Tongue (tissue), 2 donors: ENCODE measurements around the gene PHLDA1. TPM values are rescaled to one million over a fixed set of nuclear protein-coding genes. Genes with fewer than 3 reads are reported as not detected.

Experiments
- DNase-seq: peaks from one replicate; pipeline ENCODE4 v3.0.0-alpha.2; 2015
- total RNA-seq: library from RNA; depleted of rRNA; stranded (reverse); fragments of >200 nt; gene quantifications from one replicate; pipeline ENCODE4 v1.2.3, GENCODE V29; 2014

PHLDA1 gene
- total RNA-seq, 1 donor from 2014 or later: 13.4 TPM

- DNase-seq: peak; percentile 87
Observed at GRCh38 chr12:76037130-76038103, 5.8 kb upstream of the PHLDA1 start.

GRCh38 chr12:76035045-76035444 is 3.5 kb upstream of the PHLDA1 start:
- peak; percentile 37 for DNase-seq

- peak; percentile 72 for DNase-seq
Observed at GRCh38 chr12:76033081-76034011, 1.8 kb upstream of the PHLDA1 start.

- DNase-seq: peak; percentile 76
Observed at GRCh38 chr12:76032043-76032981, 736 bp upstream of the PHLDA1 start.

- no peak for DNase-seq
Observed at GRCh38 chr12:76031081-76031413, 529 bp downstream of the PHLDA1 start.

- DNase-seq: peak; percentile 62
Observed at GRCh38 chr12:76030341-76031080, 1.1 kb downstream of the PHLDA1 start.

GRCh38 chr12:76029982-76030340 is 1.6 kb downstream of the PHLDA1 start:
- DNase-seq: peak; percentile 56

- peak; percentile 29 for DNase-seq
Observed at GRCh38 chr12:76028571-76029277, 2.9 kb downstream of the PHLDA1 start.

GRCh38 chr12:76026643-76027063 is 4.9 kb downstream of the PHLDA1 start:
- peak; percentile 46 for DNase-seq

GRCh38 chr12:76025601-76026575 is 5.7 kb downstream of the PHLDA1 start:
- DNase-seq: no peak

GRCh38 chr12:76024942-76025600 is 6.5 kb downstream of the PHLDA1 start:
- no peak for DNase-seq

- DNase-seq: no peak
Observed at GRCh38 chr12:76024102-76024781, 7.3 kb downstream of the PHLDA1 start.

GRCh38 chr12:76023069-76023690 is 8.4 kb downstream of the PHLDA1 start:
- no peak for DNase-seq

GRCh38 chr12:76022506-76022905 is 9.1 kb downstream of the PHLDA1 start:
- DNase-seq: no peak

- peak; percentile 33 for DNase-seq
Observed at GRCh38 chr12:76020731-76021672, 10.6 kb downstream of the PHLDA1 start.

- DNase-seq: no peak
Observed at GRCh38 chr12:76020281-76020680, 11.3 kb downstream of the PHLDA1 start.
